GM12878 (cell line): ENCODE data around the gene PRKAG2. TPM values are rescaled to one million over a fixed set of nuclear protein-coding genes. Genes with fewer than 3 reads are reported as not detected.

Source experiments
- ATAC-seq: fragments of 200-7000 bp; cut with Tn5 transposase; 3 replicates; pipeline ENCODE4 v1.9.1; 2020; ENCODE audit warnings: mild to moderate bottlenecking, moderate library complexity
- BruUV-seq: library from RNA; stranded (reverse); fragments of 400-500 nt; replicated peaks from 2 replicates; lab custom pipeline; 2021; lab: Mats Ljungman, UMichigan
- CTCF ChIA-PET: fragments of 300-600 bp; sonication (Branson Sonifier 250); formaldehyde crosslinking; extraction: SDS; loops from one replicate; lab custom pipeline; 2021; ENCODE audit warnings: inconsistent platforms; lab: Yijun Ruan, JAX
- POLR2A ChIA-PET: fragments of 350-600 bp; formaldehyde crosslinking; extraction: SDS; loops from one replicate; lab custom pipeline; 2021; ENCODE audit warnings: inconsistent platforms; lab: Charles Lee
- RAD21 ChIA-PET: fragments of 300-600 bp; sonication (Branson Sonifier 250); formaldehyde crosslinking; loops from one replicate; lab custom pipeline; 2023; ENCODE audit warnings: antibody characterized with exemption; ENCODE audit not compliant: unreplicated experiment; lab: Charles Lee
- SMC1A ChIA-PET: fragments of 300-600 bp; sonication (Branson Sonifier 250); formaldehyde crosslinking; loops from one replicate; lab custom pipeline; 2023; ENCODE audit not compliant: unreplicated experiment, uncharacterized antibody; lab: Charles Lee
- DNase-seq: peaks from one replicate; pipeline ENCODE4 v3.0.0-alpha.2; 2011; ENCODE audit warnings: low read depth, low spot score
- FAIRE-seq: peaks from 3 replicates; lab custom pipeline; 2011; peaks lifted over from hg19 to GRCh38; lab: Jason Lieb, UNC
- H2AFZ ChIP-seq: 2 replicates; pipeline ENCODE4 v1.6.0; 2011; ENCODE audit warnings: low read depth, low read length, control low read depth; ENCODE audit not compliant: control insufficient read depth
- H3K27ac ChIP-seq: 2 replicates; pipeline ENCODE4 v1.5.1; 2011; ENCODE audit warnings: control low read depth; ENCODE audit not compliant: control insufficient read depth, insufficient read depth
- H3K27me3 ChIP-seq, 2 experiments: replicated peaks in 1 of 2; 2 replicates each; pipeline versions ENCODE4 v1.6.0 to v1.6.1; 2011; ENCODE audit warnings: low read length in 1 of 2; ENCODE audit not compliant: control insufficient read depth in 2 of 2, insufficient read depth in 2 of 2
- H3K36me3 ChIP-seq, 2 experiments: 2 replicates each; pipeline ENCODE4 v1.5.1; 2011; ENCODE audit warnings: low read length in 1 of 2; ENCODE audit not compliant: control insufficient read depth in 2 of 2, insufficient read depth in 2 of 2
- H3K4me1 ChIP-seq: 2 replicates; pipeline ENCODE4 v1.6.1; 2011; ENCODE audit warnings: mild to moderate bottlenecking, low read length, moderate library complexity, mixed read lengths; ENCODE audit not compliant: control insufficient read depth, insufficient read depth
- H3K4me2 ChIP-seq: 2 replicates; pipeline ENCODE4 v1.6.0; 2011; ENCODE audit warnings: control low read depth; ENCODE audit not compliant: control insufficient read depth, insufficient read depth
- H3K4me3 ChIP-seq: fragments of 200-600 bp; sonication (generic); 2 replicates; pipeline ENCODE4 v1.5.1; 2016
- H3K79me2 ChIP-seq: 2 replicates; pipeline ENCODE4 v1.6.0; 2011; ENCODE audit warnings: low read length; ENCODE audit not compliant: control insufficient read depth, insufficient read depth
- H3K9ac ChIP-seq: 2 replicates; pipeline ENCODE4 v1.8.0; 2011; ENCODE audit warnings: low read length, control low read depth, mixed read lengths; ENCODE audit not compliant: control insufficient read depth, insufficient read depth
- H3K9me3 ChIP-seq: replicated peaks from 3 replicates; pipeline ENCODE4 v1.5.1; 2011; ENCODE audit warnings: mild to moderate bottlenecking, low read length; ENCODE audit not compliant: control insufficient read depth, insufficient read depth
- H4K20me1 ChIP-seq: 2 replicates; pipeline ENCODE4 v1.6.0; 2011; ENCODE audit not compliant: control insufficient read depth, insufficient read depth
- CBX3 ChIP-seq: fragments of 200-600 bp; sonication (generic); IDR thresholded peaks from 2 replicates; pipeline ENCODE4 v1.6.1; 2016; ENCODE audit warnings: low read depth, borderline replicate concordance
- EED ChIP-seq: sonication (generic); IDR thresholded peaks from 2 replicates; pipeline ENCODE4 v1.6.1; 2016; ENCODE audit warnings: antibody characterized with exemption, low read depth
- JUNB ChIP-seq: IDR thresholded peaks from 2 replicates; pipeline ENCODE4 v1.6.1; 2016; ENCODE audit warnings: antibody characterized with exemption, mild to moderate bottlenecking
- MXI1 ChIP-seq: fragments of 150-350 bp; IDR thresholded peaks from 2 replicates; pipeline ENCODE4 v1.6.1; 2011; ENCODE audit warnings: low read depth, mild to moderate bottlenecking, inconsistent platforms, low read length, improper control_type of control experiment
- NFIC ChIP-seq: IDR thresholded peaks from 2 replicates; pipeline ENCODE4 v1.6.1; 2012; ENCODE audit warnings: low read depth, mild to moderate bottlenecking, inconsistent platforms, low read length, moderate library complexity
- NFXL1 ChIP-seq: fragments of 450-650 bp; IDR thresholded peaks from 2 replicates; pipeline ENCODE4 v1.6.1; 2017; ENCODE audit warnings: antibody characterized with exemption, mild to moderate bottlenecking, borderline replicate concordance
- PAX5 ChIP-seq: IDR thresholded peaks from 2 replicates; pipeline ENCODE4 v1.6.1; 2011; ENCODE audit warnings: low read depth, low read length, borderline replicate concordance
- POLR2AphosphoS5 ChIP-seq: IDR thresholded peaks from 2 replicates; pipeline ENCODE4 v1.6.1; 2011; ENCODE audit warnings: mild to moderate bottlenecking, low read length, inconsistent platforms
- RUNX3 ChIP-seq: IDR thresholded peaks from 2 replicates; pipeline ENCODE4 v1.6.1; 2012; ENCODE audit warnings: low read length, inconsistent platforms
- STAT3 ChIP-seq: IDR thresholded peaks from 2 replicates; pipeline ENCODE4 v1.6.1; 2011; ENCODE audit warnings: low read depth, low read length, improper control_type of control experiment
- YY1 ChIP-seq: IDR thresholded peaks from 2 replicates; pipeline ENCODE4 v1.6.1; 2011; ENCODE audit warnings: low read depth, mild to moderate bottlenecking, low read length
- ZNF687 ChIP-seq: fragments of 450-650 bp; IDR thresholded peaks from 2 replicates; pipeline ENCODE4 v1.6.1; 2017; ENCODE audit warnings: mild to moderate bottlenecking, moderate library complexity
- ZZZ3 ChIP-seq: IDR thresholded peaks from 2 replicates; pipeline ENCODE4 v1.6.1; 2011; ENCODE audit warnings: low read depth; ENCODE audit not compliant: control insufficient read depth, insufficient read length
- WGBS: methylation state at CpG from one replicate; pipeline ENCODE4 v1.1.6; 2016; ENCODE audit warnings: low lambda C conversion rate; ENCODE audit not compliant: insufficient replicate concordance, insufficient coverage; ENCODE audit errors: missing lambda C conversion rate; 5-methylcytosine and 5-hydroxymethylcytosine counted together
- in situ Hi-C: fragments of 300-500 bp; cut with MboI; formaldehyde crosslinking; loops from 9 replicates; pipeline ENCODE4 v1.14.3; 2018; ENCODE audit warnings: mixed read lengths
- intact Hi-C: fragments of 100-400 bp; cut with micrococcal nuclease; formaldehyde crosslinking; loops from one replicate; pipeline ENCODE4 v1.14.2; 2022; ENCODE audit not compliant: unreplicated experiment
- polyA plus RNA-seq, 11 experiments: library from polyadenylated mRNA; depleted of rRNA in 4 of 11; unstranded in 6 of 11; stranded (reverse) in 5 of 11; fragments of >200 nt; fragmentation: Nextera tagmentation in 4 of 11; fragmentation: Illumina TruSeq in 1 of 11; extraction: Ambion mirVana in 4 of 11; extraction: Trizol in 1 of 11; gene quantifications; 1 replicate in 1 of 11; 2 replicates in 10 of 11; pipeline versions ENCODE4 v1.2.1 to v1.2.3, GENCODE V29; 2011 to 2016; ENCODE audit warnings: inconsistent platforms in 2 of 11, missing spikeins in 2 of 11, low read depth in 1 of 11
- total RNA-seq, 4 experiments: library from RNA; depleted of rRNA in 3 of 4; stranded (reverse); fragments of >200 nt in 3 of 4; fragmentation: Illumina TruSeq in 1 of 4; extraction: Trizol in 1 of 4; gene quantifications; 2 replicates each; pipeline versions ENCODE4 v1.2.1 to v1.2.3, GENCODE V29; 2013 to 2021
- TF ChIP-seq, protein P1 (sequence below): fragments of 150-350 bp; IDR thresholded peaks from 2 replicates; pipeline ENCODE4 v1.6.1; 2016; ENCODE audit warnings: low read depth, low read length

PRKAG2 gene
- total and polyA plus RNA-seq, 10 of the 15 experiments (the other 5 are each of a cell fraction or from before 2014, with no cell fraction given), result 3.4 to 8.9 (median 6.8) TPM

- TF ChIP-seq POLR2AphosphoS5 (no peak), NFIC (no peak), ZZZ3 (no peak), PAX5 (no peak), MXI1 (no peak), ZNF687 (no peak), RUNX3 (no peak), YY1 (no peak), STAT3 (no peak), JUNB (no peak), EED (no peak), CBX3 (no peak), NFXL1 (no peak)
- TF ChIP-seq, protein P1, sequence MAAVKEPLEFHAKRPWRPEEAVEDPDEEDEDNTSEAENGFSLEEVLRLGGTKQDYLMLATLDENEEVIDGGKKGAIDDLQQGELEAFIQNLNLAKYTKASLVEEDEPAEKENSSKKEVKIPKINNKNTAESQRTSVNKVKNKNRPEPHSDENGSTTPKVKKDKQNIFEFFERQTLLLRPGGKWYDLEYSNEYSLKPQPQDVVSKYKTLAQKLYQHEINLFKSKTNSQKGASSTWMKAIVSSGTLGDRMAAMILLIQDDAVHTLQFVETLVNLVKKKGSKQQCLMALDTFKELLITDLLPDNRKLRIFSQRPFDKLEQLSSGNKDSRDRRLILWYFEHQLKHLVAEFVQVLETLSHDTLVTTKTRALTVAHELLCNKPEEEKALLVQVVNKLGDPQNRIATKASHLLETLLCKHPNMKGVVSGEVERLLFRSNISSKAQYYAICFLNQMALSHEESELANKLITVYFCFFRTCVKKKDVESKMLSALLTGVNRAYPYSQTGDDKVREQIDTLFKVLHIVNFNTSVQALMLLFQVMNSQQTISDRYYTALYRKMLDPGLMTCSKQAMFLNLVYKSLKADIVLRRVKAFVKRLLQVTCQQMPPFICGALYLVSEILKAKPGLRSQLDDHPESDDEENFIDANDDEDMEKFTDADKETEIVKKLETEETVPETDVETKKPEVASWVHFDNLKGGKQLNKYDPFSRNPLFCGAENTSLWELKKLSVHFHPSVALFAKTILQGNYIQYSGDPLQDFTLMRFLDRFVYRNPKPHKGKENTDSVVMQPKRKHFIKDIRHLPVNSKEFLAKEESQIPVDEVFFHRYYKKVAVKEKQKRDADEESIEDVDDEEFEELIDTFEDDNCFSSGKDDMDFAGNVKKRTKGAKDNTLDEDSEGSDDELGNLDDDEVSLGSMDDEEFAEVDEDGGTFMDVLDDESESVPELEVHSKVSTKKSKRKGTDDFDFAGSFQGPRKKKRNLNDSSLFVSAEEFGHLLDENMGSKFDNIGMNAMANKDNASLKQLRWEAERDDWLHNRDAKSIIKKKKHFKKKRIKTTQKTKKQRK, result no peak
- H3K9me3 ChIP-seq, result peaks cover 2% of the 10 kb centered on the region; the same call in 2 of the 3 replicates
- ChIA-PET CTCF (interaction anchor here (0.6 kb wide), 1 partner anchor 458 kb away, joined by 3 read pairs; no protein-coding TSS in a partner anchor), SMC1A (no interaction called here), POLR2A (no interaction called here), RAD21 (no interaction called here)
- in situ Hi-C loops, result no loop called here
- FAIRE-seq (no peak), DNase-seq (no peak), ATAC-seq (no peak)
- H2AFZ ChIP-seq, result no peak overlapping the region
- H3K36me3 ChIP-seq, result no peaks in the 10 kb centered on the region
- H3K4me1 ChIP-seq, result no peaks in the 10 kb centered on the region
- H3K79me2 ChIP-seq, result no peaks in the 10 kb centered on the region
- H3K4me2 ChIP-seq, result no peak overlapping the region
- intact Hi-C loops, result no loop called here
- H4K20me1 ChIP-seq, result no peaks in the 10 kb centered on the region
- no peaks in the 10 kb centered on the region; a peak in 1 of 4 replicates for H3K27me3 ChIP-seq
- BruUV-seq, result no TSS peak
- H3K9ac ChIP-seq, result no peak overlapping the region
- WGBS, result 74% methylated on average over 15 of the region's 16 CpGs
- H3K27ac ChIP-seq, result no peak overlapping the region
- no peak overlapping the region for H3K4me3 ChIP-seq
These were observed 136.6 kb downstream of the PRKAG2 start for GRCh38 chr7:151740081-151740851.
